ENCODE data around the gene FAXDC2.

FAXDC2 gene

DNA sequence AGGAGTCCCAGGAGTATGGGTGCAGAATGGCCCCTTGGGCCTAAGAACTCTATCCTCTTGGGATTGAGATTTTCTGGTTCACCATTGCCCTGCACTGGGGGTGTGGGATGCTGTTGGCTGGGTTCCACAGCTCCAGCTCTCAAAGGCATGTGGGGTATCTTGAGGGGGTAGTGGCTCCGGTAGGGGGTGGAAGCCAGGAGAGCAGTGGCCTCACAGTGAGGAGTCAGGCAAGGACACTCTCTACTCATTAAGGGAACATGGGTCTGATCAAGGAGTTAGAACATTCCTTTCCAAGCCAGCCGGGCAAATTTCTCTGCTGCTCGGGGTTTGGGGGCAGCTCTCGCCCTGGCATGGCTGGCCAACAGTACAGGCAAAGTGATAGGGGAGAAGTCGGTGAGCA lies 62.2 kb downstream of the FAXDC2 start:
- Histone ChIP-seq H3K27me3 (ENCODE audit: control insufficient read depth, insufficient read depth, low read length) (no peaks in the 10 kb centered on the region), H3K9me3 (ENCODE audit: control insufficient read depth, low read depth, low read length) (no peaks in the 10 kb centered on the region), H3K36me3 (ENCODE audit: control insufficient read depth, low read depth, low read length) (peaks cover 30% of the 10 kb centered on the region), H3K27ac (ENCODE audit: low read length) (no peak overlapping the region), H3K9ac (ENCODE audit: low read length) (no peak overlapping the region), H3K4me1 (ENCODE audit: control insufficient read depth, low read depth, low read length) (peaks cover 41% of the 10 kb centered on the region), H3K4me3 (ENCODE audit: low read length) (no peak overlapping the region)

DNA sequence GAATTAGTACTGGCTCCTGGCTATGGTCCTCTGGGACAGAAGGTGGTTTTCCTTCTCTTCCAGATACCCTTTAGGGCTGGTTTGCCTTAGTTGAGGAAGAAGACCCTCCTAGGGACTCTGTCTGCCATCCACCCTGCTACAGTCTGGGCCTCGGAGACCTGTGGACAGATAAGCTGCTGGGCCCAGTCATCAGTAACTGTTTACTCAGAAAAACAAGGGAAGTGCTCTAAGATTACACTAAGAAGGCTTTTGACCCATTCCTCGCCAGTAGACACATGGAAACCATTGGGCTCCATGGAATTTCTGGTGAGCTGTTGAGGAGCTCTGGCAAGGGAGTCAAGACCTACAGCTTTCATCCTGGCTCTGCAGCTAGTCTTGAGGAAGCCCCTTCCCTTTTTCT lies 64.0 kb downstream of the FAXDC2 start:
- no peak overlapping the region for H3K27ac ChIP-seq (ENCODE audit: low read length)
- H3K9ac ChIP-seq (ENCODE audit: low read length) = no peak overlapping the region
- H3K27me3 ChIP-seq (ENCODE audit: control insufficient read depth, insufficient read depth, low read length) = no peaks in the 10 kb centered on the region
- H3K4me3 ChIP-seq (ENCODE audit: low read length) = no peak overlapping the region
- no peaks in the 10 kb centered on the region for H3K9me3 ChIP-seq (ENCODE audit: control insufficient read depth, low read depth, low read length)
- H3K36me3 ChIP-seq (ENCODE audit: control insufficient read depth, low read depth, low read length) = peaks cover 12% of the 10 kb centered on the region
- H3K4me1 ChIP-seq (ENCODE audit: control insufficient read depth, low read depth, low read length) = peaks cover 59% of the 10 kb centered on the region

DNA sequence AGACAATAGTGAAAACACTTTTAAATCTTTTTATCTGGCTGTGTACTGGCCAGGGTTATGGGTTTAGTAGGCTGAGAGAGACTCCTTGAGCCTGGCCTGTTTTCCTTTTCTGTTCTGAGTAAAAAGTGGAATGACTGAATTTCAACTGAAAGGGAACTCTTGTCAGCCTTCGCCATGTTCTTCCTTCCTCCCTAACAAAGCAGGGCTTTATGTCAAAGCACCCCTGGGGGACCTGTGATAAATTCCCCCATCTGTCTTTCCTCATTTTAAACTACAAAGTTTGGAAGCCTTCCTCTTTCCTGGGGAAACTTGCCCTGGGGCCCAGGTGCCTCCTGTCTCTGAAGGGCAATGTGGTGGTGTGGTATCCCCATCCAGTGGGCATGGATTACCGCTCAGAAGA lies 65.5 kb downstream of the FAXDC2 start:
- Histone ChIP-seq H3K27me3 (ENCODE audit: control insufficient read depth, insufficient read depth, low read length) (no peaks in the 10 kb centered on the region), H3K4me1 (ENCODE audit: control insufficient read depth, low read depth, low read length) (peaks cover 59% of the 10 kb centered on the region), H3K9ac (ENCODE audit: low read length) (no peak overlapping the region), H3K4me3 (ENCODE audit: low read length) (no peak overlapping the region), H3K36me3 (ENCODE audit: control insufficient read depth, low read depth, low read length) (no peaks in the 10 kb centered on the region), H3K27ac (ENCODE audit: low read length) (no peak overlapping the region), H3K9me3 (ENCODE audit: control insufficient read depth, low read depth, low read length) (no peaks in the 10 kb centered on the region)

DNA sequence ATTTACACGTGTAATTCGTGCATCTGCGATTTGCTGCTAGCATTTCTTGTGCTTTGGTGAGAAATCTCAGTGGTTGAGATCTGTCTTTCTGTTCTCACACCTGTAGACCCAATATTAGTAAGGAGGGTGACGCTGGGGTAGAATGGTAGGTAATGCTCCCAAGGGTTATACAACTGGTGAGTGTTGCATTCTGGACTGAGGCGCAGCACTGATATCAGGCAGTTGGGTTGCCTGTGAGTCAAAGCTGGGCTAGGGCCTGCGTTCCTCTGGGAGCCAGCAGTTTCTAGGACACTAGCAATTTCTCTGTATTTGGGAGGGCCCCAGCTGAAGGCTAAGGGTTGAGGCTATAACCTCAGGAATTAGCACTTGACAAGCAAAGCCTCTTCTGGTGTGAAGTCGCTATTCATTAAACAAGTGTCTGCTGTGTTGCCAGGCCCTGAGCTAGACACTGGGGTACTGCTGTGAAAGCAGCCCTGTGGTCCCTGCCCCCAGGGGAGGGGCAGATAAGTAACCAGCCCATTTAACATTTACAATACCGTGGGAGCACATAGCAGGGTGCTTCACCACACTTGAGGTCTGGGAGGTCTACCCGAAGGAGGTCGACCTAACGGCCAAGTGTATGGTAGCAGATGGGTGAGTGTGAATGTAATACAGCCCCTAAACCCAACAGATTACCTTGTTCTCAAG lies 66.5 kb downstream of the FAXDC2 start:
- no peak overlapping the region for H3K9ac ChIP-seq (ENCODE audit: low read length)
- H3K4me3 ChIP-seq (ENCODE audit: low read length) = no peak overlapping the region
- H3K9me3 ChIP-seq (ENCODE audit: control insufficient read depth, low read depth, low read length) = no peaks in the 10 kb centered on the region
- no peaks in the 10 kb centered on the region for H3K36me3 ChIP-seq (ENCODE audit: control insufficient read depth, low read depth, low read length)
- H3K27ac ChIP-seq (ENCODE audit: low read length) = no peak overlapping the region
- peaks cover 59% of the 10 kb centered on the region for H3K4me1 ChIP-seq (ENCODE audit: control insufficient read depth, low read depth, low read length)
- no peaks in the 10 kb centered on the region for H3K27me3 ChIP-seq (ENCODE audit: control insufficient read depth, insufficient read depth, low read length)

DNA sequence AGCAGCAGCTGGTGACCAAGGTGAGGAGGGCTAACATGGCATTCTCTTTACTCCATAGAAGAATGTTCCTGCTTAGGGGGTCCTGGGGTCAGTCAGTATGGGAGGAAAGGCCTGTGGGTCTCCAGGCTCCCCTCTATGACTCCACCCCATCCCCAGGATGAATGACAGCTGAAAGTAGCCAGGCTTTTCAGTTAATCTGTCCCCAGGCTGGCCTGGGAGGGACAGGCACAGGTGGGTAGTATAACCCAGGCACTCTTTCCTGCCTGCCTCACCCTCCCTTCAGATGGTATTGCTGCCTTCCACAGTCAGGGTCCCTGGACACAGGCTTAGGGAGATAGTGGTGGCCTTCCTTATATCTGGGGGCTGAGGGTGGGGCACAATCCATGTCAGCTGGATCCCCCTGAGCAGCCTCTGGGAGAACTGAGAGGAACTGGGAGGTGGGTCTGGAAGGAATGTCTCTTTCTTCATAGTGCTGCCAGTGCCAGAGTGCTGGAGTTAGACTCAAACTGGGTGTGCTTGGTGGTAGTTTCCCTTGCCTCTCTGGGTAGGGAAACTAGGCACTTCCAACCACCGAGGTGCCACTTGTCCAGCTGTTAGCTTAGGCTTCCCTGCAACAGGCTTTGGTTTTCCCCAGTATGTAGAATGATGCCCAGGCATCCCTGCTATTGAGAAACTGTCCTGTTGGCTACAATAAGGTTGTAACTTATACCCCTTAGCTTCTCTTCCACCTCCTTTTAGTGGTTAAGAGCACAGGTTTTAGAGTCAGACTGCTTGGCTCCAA lies 67.4 kb downstream of the FAXDC2 start:
- Histone ChIP-seq H3K4me3 (ENCODE audit: low read length) (no peak overlapping the region), H3K27me3 (ENCODE audit: control insufficient read depth, insufficient read depth, low read length) (no peaks in the 10 kb centered on the region), H3K36me3 (ENCODE audit: control insufficient read depth, low read depth, low read length) (no peaks in the 10 kb centered on the region), H3K27ac (ENCODE audit: low read length) (no peak overlapping the region), H3K9me3 (ENCODE audit: control insufficient read depth, low read depth, low read length) (no peaks in the 10 kb centered on the region), H3K4me1 (ENCODE audit: control insufficient read depth, low read depth, low read length) (peaks cover 61% of the 10 kb centered on the region), H3K9ac (ENCODE audit: low read length) (no peak overlapping the region)

DNA sequence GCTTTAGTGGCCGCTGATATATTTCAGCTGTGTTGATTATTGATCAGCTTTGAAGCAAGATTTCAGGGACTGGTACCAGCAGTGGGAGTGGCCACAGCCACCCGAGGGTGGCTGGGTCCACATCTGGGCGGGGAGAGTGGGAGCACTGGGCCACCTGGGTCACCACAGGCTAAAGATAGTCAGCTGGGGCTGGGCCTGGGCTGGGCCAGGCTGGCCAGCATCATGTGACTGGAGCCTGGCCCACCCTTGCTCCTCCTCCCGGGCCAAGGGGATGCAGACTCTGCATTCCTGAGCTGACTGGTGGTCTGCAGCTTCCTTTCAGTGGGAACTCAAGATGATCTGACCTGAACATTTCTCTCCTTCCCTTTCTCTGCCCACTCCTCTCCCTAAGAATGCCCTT lies 68.1 kb downstream of the FAXDC2 start:
- H3K27ac ChIP-seq (ENCODE audit: low read length) = no peak overlapping the region
- no peaks in the 10 kb centered on the region for H3K9me3 ChIP-seq (ENCODE audit: control insufficient read depth, low read depth, low read length)
- peaks cover 55% of the 10 kb centered on the region for H3K4me1 ChIP-seq (ENCODE audit: control insufficient read depth, low read depth, low read length)
- H3K9ac ChIP-seq (ENCODE audit: low read length) = no peak overlapping the region
- no peaks in the 10 kb centered on the region for H3K36me3 ChIP-seq (ENCODE audit: control insufficient read depth, low read depth, low read length)
- no peaks in the 10 kb centered on the region for H3K27me3 ChIP-seq (ENCODE audit: control insufficient read depth, insufficient read depth, low read length)
- no peak overlapping the region for H3K4me3 ChIP-seq (ENCODE audit: low read length)

DNA sequence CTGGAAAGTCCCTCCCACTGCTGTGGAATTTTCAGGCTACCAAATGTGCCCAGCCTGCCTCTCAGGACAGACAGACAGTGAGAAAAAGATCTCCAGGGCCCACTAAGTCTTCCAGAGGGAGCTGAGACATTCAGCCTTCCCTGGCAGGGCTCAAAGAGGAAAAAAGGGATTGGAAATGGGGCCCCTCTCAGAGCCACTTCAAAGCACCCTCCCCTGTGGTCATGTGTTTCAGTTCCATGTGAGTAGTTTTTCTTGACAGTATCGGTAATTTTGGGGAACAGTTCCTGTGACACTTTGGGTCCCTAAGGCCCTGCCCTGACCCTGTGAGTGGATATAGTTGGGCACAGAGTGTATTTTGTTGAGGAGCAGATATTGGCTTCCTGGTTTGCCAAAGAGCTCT lies 70.3 kb downstream of the FAXDC2 start:
- Histone ChIP-seq H3K36me3 (ENCODE audit: control insufficient read depth, low read depth, low read length) (no peaks in the 10 kb centered on the region), H3K27ac (ENCODE audit: low read length) (no peak overlapping the region), H3K4me3 (ENCODE audit: low read length) (no peak overlapping the region), H3K9me3 (ENCODE audit: control insufficient read depth, low read depth, low read length) (no peaks in the 10 kb centered on the region), H3K9ac (ENCODE audit: low read length) (no peak overlapping the region), H3K4me1 (ENCODE audit: control insufficient read depth, low read depth, low read length) (peaks cover 49% of the 10 kb centered on the region), H3K27me3 (ENCODE audit: control insufficient read depth, insufficient read depth, low read length) (no peaks in the 10 kb centered on the region)

DNA sequence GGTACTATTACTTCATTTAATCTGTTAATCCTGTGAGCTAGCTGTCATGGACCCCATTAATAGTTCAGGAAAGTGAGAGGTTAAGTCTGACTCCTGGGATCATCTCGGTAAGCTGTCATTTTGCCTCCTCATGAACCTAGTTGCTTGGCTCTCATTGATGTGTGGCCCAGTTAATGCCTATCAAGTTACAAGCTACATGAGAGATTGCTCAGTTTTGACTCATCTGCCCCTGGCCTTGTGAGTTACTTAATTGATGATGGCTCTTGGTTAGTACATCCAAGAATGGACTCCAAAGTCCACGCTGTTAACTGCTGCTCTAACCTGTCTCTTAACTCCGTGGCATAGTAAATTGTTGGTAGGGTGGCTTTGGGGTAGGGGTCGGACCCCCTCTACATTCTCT lies 71.3 kb downstream of the FAXDC2 start:
- no peak overlapping the region for H3K9ac ChIP-seq (ENCODE audit: low read length)
- H3K27ac ChIP-seq (ENCODE audit: low read length) = no peak overlapping the region
- no peaks in the 10 kb centered on the region for H3K27me3 ChIP-seq (ENCODE audit: control insufficient read depth, insufficient read depth, low read length)
- peaks cover 49% of the 10 kb centered on the region for H3K4me1 ChIP-seq (ENCODE audit: control insufficient read depth, low read depth, low read length)
- H3K9me3 ChIP-seq (ENCODE audit: control insufficient read depth, low read depth, low read length) = no peaks in the 10 kb centered on the region
- H3K4me3 ChIP-seq (ENCODE audit: low read length) = no peak overlapping the region
- no peaks in the 10 kb centered on the region for H3K36me3 ChIP-seq (ENCODE audit: control insufficient read depth, low read depth, low read length)

DNA sequence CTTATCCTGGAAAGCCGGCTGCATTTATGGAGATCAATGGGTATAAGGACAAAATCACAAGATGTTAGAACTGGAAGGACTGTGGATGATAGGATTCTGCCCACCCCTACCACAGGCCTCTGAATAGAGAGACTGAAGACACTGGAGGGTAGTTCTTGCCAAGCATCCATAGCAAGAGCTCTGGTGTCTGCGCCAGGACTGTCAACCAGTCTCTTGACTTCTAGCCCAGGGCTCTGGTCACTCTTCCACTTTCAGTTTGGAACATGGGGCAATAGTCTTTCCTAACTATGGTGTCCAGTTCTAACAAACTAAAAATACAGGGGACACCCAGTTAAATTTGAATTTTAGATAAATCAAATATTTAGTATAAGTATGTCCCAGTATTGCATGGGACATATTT lies 71.9 kb downstream of the FAXDC2 start:
- Histone ChIP-seq H3K4me1 (ENCODE audit: control insufficient read depth, low read depth, low read length) (peaks cover 49% of the 10 kb centered on the region), H3K9me3 (ENCODE audit: control insufficient read depth, low read depth, low read length) (no peaks in the 10 kb centered on the region), H3K9ac (ENCODE audit: low read length) (no peak overlapping the region), H3K27ac (ENCODE audit: low read length) (no peak overlapping the region), H3K27me3 (ENCODE audit: control insufficient read depth, insufficient read depth, low read length) (no peaks in the 10 kb centered on the region), H3K36me3 (ENCODE audit: control insufficient read depth, low read depth, low read length) (no peaks in the 10 kb centered on the region), H3K4me3 (ENCODE audit: low read length) (no peak overlapping the region)

DNA sequence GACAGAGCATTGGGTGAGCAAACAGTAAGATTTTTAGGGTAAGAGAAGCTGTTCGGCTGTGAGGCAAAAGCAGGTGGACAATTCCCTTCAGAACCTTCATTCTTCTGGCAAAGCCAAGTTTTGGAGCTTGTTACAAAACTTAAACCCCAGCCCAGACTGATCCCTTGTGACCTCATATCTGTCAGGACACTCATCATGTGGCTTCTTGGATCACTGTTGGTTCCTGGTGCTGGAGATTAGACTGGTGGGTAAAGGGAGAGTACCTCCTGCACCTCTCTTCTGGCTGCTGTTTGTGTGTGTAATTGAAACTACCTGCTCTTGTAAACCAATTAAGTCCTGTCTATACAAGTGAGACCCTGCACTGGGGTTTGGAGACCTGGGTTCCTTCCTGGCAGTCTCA lies 74.2 kb downstream of the FAXDC2 start:
- H3K27me3 ChIP-seq (ENCODE audit: control insufficient read depth, insufficient read depth, low read length) = no peaks in the 10 kb centered on the region
- H3K4me1 ChIP-seq (ENCODE audit: control insufficient read depth, low read depth, low read length) = peaks cover 42% of the 10 kb centered on the region
- no peak overlapping the region for H3K27ac ChIP-seq (ENCODE audit: low read length)
- H3K4me3 ChIP-seq (ENCODE audit: low read length) = no peak overlapping the region
- H3K36me3 ChIP-seq (ENCODE audit: control insufficient read depth, low read depth, low read length) = no peaks in the 10 kb centered on the region
- H3K9ac ChIP-seq (ENCODE audit: low read length) = no peak overlapping the region
- H3K9me3 ChIP-seq (ENCODE audit: control insufficient read depth, low read depth, low read length) = no peaks in the 10 kb centered on the region

DNA sequence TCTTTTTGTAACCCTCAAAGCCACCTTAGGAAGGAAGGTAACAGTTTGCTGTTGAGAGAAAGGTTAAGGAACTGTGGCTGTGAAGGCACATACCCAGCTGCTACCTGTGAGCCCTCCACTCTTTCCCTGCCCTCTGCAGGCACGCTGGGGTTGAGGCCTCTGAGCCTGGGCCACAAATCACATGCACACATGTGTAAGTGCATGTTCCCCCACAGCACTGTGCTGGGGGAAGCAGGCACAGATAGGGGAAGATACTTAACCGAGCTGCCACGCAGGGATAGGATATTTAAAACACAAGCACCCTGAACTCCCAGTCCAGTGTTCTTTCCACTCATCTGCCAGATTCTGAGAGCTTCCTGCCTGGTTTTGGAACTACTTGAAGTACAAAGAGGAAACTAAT lies 77.1 kb downstream of the FAXDC2 start:
- peaks cover 54% of the 10 kb centered on the region for H3K4me1 ChIP-seq (ENCODE audit: control insufficient read depth, low read depth, low read length)
- no peaks in the 10 kb centered on the region for H3K27me3 ChIP-seq (ENCODE audit: control insufficient read depth, insufficient read depth, low read length)
- no peaks in the 10 kb centered on the region for H3K36me3 ChIP-seq (ENCODE audit: control insufficient read depth, low read depth, low read length)
- H3K9ac ChIP-seq (ENCODE audit: low read length) = no peak overlapping the region
- H3K27ac ChIP-seq (ENCODE audit: low read length) = no peak overlapping the region
- no peaks in the 10 kb centered on the region for H3K9me3 ChIP-seq (ENCODE audit: control insufficient read depth, low read depth, low read length)
- no peak overlapping the region for H3K4me3 ChIP-seq (ENCODE audit: low read length)

DNA sequence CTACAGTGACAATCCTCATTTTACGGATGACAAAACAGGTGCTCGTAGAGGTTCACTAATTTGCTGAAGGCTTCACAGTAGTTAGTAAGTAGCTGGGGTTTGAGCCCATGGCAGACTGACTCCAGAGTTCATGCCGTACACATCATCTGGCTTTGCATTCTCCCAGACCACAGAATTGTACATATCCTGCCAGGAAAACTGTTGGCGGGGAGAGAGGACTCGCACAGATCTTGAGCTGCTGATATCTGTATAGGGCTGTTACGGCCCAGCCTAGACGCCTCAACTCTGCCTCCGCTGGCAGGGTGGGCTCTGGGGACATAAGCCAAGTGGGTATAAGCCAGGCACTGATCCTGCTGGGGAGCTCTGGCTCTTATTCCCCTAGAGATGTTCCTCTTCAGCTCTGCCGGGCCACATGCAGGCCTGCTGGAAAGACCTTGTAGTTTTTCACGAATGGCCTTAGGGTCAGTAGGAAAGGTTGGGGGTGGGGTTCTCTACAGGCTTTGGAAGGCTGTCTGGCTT lies 79.0 kb downstream of the FAXDC2 start:
- no peaks in the 10 kb centered on the region for H3K36me3 ChIP-seq (ENCODE audit: control insufficient read depth, low read depth, low read length)
- H3K4me3 ChIP-seq (ENCODE audit: low read length) = no peak overlapping the region
- H3K4me1 ChIP-seq (ENCODE audit: control insufficient read depth, low read depth, low read length) = peaks cover 59% of the 10 kb centered on the region
- no peak overlapping the region for H3K9ac ChIP-seq (ENCODE audit: low read length)
- H3K9me3 ChIP-seq (ENCODE audit: control insufficient read depth, low read depth, low read length) = no peaks in the 10 kb centered on the region
- no peak overlapping the region for H3K27ac ChIP-seq (ENCODE audit: low read length)
- H3K27me3 ChIP-seq (ENCODE audit: control insufficient read depth, insufficient read depth, low read length) = no peaks in the 10 kb centered on the region

Measured in iPS-18a (cell line).